Measurements from ENCODE around the gene FGD6. TPM values are rescaled to one million over a fixed set of nuclear protein-coding genes. Genes with fewer than 3 reads are reported as not detected.

The FGD6 gene
- total and polyA plus RNA-seq, 2 donors (not counting 1 experiment from before 2014, with no cell fraction given), result 1.2 to 8.4 TPM

DNA sequence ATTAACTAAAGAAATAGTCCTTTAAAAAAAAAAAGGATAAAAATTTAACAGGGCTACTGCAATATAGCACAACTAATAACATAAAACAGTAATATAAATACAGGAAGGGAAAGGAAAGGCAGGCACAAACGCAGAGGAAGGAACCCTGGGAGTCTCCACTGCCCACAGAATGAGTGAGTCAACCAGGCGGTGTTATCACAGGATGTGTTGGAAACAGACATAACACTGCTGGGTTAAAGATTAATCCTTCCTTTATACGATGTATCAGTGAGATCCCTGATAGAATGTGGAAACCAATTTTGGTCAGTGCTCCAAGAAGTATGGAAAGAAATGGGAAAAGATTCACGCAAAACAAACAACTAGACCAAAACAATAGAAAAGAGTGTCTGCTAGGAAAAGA, 47.9 kb downstream of the FGD6 start:
- Histone ChIP-seq H3K79me2 (ENCODE audit: control insufficient read depth, insufficient read depth, low read length) (no peaks in the 10 kb centered on the region), H3K4me2 (replicated peaks; ENCODE audit: low read depth, low read length, poor library complexity, severe bottlenecking) (no peak overlapping the region), H2AFZ (ENCODE audit: insufficient read depth, low read depth, low read length, poor library complexity, severe bottlenecking) (no peak overlapping the region), H3K36me3 (replicated peaks in 1 of 2; ENCODE audit: control extremely low read depth in 1 of 2, control insufficient read depth in 1 of 2, extremely low read depth in 1 of 2, insufficient read depth in 2 of 2, low read length in 1 of 2) (no peaks in the 10 kb centered on the region), H3K27me3 (replicated peaks in 1 of 4; ENCODE audit: control extremely low read depth in 1 of 4, control insufficient read depth in 3 of 4, insufficient read depth in 4 of 4, low read length in 3 of 4) (no peaks in the 10 kb centered on the region), H4K20me1 (ENCODE audit: control insufficient read depth, insufficient read depth, low read length, poor library complexity, severe bottlenecking) (no peaks in the 10 kb centered on the region), H3K4me1 (ENCODE audit: control insufficient read depth in 2 of 2, insufficient read depth in 2 of 2, low read length in 2 of 2) (no peaks in the 10 kb centered on the region), H3K27ac (ENCODE audit: low read length in 2 of 2) (no peak overlapping the region), H3K9ac (ENCODE audit: low read length) (no peak overlapping the region), H3K4me3 (ENCODE audit: control extremely low read depth in 1 of 5, extremely low read depth in 1 of 5, insufficient read depth in 1 of 5, low read depth in 2 of 5, low read length in 4 of 5) (no peak overlapping the region), H3K9me3 (ENCODE audit: control extremely low read depth in 1 of 3, control insufficient read depth in 2 of 3, insufficient read depth in 1 of 3, low read length in 2 of 3) (no peaks in the 10 kb centered on the region)
- ChIA-PET POLR2A (no interaction called here), CTCF (no interaction called here)
- no peak overlapping the region for H3K27ac Mint-ChIP-seq
- no peaks in the 10 kb centered on the region for H3K4me1 Mint-ChIP-seq
- no peaks in the 10 kb centered on the region for H3K27me3 Mint-ChIP-seq
- no peaks in the 10 kb centered on the region for H3K9me3 Mint-ChIP-seq (ENCODE audit: insufficient read depth)
- TF ChIP-seq, protein P1, sequence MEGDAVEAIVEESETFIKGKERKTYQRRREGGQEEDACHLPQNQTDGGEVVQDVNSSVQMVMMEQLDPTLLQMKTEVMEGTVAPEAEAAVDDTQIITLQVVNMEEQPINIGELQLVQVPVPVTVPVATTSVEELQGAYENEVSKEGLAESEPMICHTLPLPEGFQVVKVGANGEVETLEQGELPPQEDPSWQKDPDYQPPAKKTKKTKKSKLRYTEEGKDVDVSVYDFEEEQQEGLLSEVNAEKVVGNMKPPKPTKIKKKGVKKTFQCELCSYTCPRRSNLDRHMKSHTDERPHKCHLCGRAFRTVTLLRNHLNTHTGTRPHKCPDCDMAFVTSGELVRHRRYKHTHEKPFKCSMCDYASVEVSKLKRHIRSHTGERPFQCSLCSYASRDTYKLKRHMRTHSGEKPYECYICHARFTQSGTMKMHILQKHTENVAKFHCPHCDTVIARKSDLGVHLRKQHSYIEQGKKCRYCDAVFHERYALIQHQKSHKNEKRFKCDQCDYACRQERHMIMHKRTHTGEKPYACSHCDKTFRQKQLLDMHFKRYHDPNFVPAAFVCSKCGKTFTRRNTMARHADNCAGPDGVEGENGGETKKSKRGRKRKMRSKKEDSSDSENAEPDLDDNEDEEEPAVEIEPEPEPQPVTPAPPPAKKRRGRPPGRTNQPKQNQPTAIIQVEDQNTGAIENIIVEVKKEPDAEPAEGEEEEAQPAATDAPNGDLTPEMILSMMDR (IDR thresholded peaks at IDR 0.05), result no peak
- no peak for TF ChIP-seq EZH2 (IDR thresholded peaks at IDR 0.05; ENCODE audit: borderline replicate concordance, insufficient read depth, low read depth, low read length, poor library complexity, severe bottlenecking)
- intact Hi-C loops (cut with micrococcal nuclease), result no loop called here
- DNase-seq (no peak), ATAC-seq (ENCODE audit: low read depth) (no peak)
- no peak overlapping the region for H3K4me3 Mint-ChIP-seq
- no CpG with 5 or more reads among the region's 4 CpGs for WGBS (ENCODE audit: insufficient coverage)

DNA sequence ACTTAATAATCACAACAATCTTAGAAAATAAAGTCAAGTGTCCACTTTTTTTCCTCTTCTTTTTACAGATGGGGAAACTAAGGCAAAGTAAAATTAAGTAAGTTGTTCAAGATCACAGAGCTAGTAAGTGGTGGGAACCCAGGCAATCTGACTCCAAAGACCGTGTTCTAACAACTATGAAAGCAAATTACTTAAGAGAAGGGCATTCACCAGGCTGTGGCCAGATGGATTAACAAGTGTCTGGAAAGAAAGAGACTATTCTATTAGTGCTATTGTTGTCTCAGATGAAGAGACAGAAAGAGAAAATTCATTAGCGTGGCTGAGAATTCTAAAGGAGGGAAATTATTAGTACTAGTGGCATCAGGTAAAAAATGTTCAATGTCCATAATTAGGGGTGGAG, 48.5 kb downstream of the FGD6 start:
- no peaks in the 10 kb centered on the region for H4K20me1 ChIP-seq (ENCODE audit: control insufficient read depth, insufficient read depth, low read length, poor library complexity, severe bottlenecking)
- intact Hi-C loops (cut with micrococcal nuclease), result no loop called here
- no peaks in the 10 kb centered on the region for H3K36me3 ChIP-seq (replicated peaks in 1 of 2; ENCODE audit: control extremely low read depth in 1 of 2, control insufficient read depth in 1 of 2, extremely low read depth in 1 of 2, insufficient read depth in 2 of 2, low read length in 1 of 2)
- H3K9me3 ChIP-seq (ENCODE audit: control extremely low read depth in 1 of 3, control insufficient read depth in 2 of 3, insufficient read depth in 1 of 3, low read length in 2 of 3), result no peaks in the 10 kb centered on the region
- Mint-ChIP-seq H3K27ac (no peak overlapping the region), H3K9me3 (ENCODE audit: insufficient read depth) (no peaks in the 10 kb centered on the region), H3K4me3 (no peak overlapping the region), H3K27me3 (no peaks in the 10 kb centered on the region), H3K4me1 (no peaks in the 10 kb centered on the region)
- no peaks in the 10 kb centered on the region for H3K27me3 ChIP-seq (replicated peaks in 1 of 4; ENCODE audit: control extremely low read depth in 1 of 4, control insufficient read depth in 3 of 4, insufficient read depth in 4 of 4, low read length in 3 of 4)
- CTCF ChIA-PET, result interaction anchor here (0.6 to 0.7 kb wide), 2 partner anchors 18 to 365 kb away, joined by 3 read pairs; no protein-coding TSS in a partner anchor
- H2AFZ ChIP-seq (ENCODE audit: insufficient read depth, low read depth, low read length, poor library complexity, severe bottlenecking), result no peak overlapping the region
- POLR2A ChIA-PET, result no interaction called here
- no peak for ATAC-seq (ENCODE audit: low read depth)
- H3K79me2 ChIP-seq (ENCODE audit: control insufficient read depth, insufficient read depth, low read length), result no peaks in the 10 kb centered on the region
- no peak for TF ChIP-seq EZH2 (IDR thresholded peaks at IDR 0.05; ENCODE audit: borderline replicate concordance, insufficient read depth, low read depth, low read length, poor library complexity, severe bottlenecking)
- TF ChIP-seq, protein P1 (IDR thresholded peaks at IDR 0.05), result no peak
- no peak overlapping the region for H3K9ac ChIP-seq (ENCODE audit: low read length)
- no peaks in the 10 kb centered on the region for H3K4me1 ChIP-seq (ENCODE audit: control insufficient read depth in 2 of 2, insufficient read depth in 2 of 2, low read length in 2 of 2)
- no peak overlapping the region for H3K27ac ChIP-seq (ENCODE audit: low read length in 2 of 2)
- 100% methylated on average over 1 of the region's 2 CpGs for WGBS (ENCODE audit: insufficient coverage)
- H3K4me3 ChIP-seq (ENCODE audit: control extremely low read depth in 1 of 5, extremely low read depth in 1 of 5, insufficient read depth in 1 of 5, low read depth in 2 of 5, low read length in 4 of 5), result no peak overlapping the region
- no peak overlapping the region for H3K4me2 ChIP-seq (replicated peaks; ENCODE audit: low read depth, low read length, poor library complexity, severe bottlenecking)
- DNase-seq, result no peak
